NOMO-1 treated with DMSO at 0.1 percent for 48 hours (cell line): ENCODE data around the gene POU5F1.
"Not testable (repeated sequence)": the region's sequence is repeated elsewhere in the genome, so short reads cannot be mapped to it uniquely, and the experiment has no call there.

Experiments
- DNase-seq: peaks from one replicate; lab custom pipeline; 2025; ENCODE audit not compliant: unreplicated experiment; lab: John Stamatoyannopoulos, UW

The POU5F1 gene

GRCh38 chr6:31170600-31170881 lies at the start of gene POU5F1:
Gene POU5F1, minus strand, starts transcription at chr6:31170682. Its CDS starts 62 bp downstream, at chr6:31170620.
- DNase-seq, result no peak

DNA sequence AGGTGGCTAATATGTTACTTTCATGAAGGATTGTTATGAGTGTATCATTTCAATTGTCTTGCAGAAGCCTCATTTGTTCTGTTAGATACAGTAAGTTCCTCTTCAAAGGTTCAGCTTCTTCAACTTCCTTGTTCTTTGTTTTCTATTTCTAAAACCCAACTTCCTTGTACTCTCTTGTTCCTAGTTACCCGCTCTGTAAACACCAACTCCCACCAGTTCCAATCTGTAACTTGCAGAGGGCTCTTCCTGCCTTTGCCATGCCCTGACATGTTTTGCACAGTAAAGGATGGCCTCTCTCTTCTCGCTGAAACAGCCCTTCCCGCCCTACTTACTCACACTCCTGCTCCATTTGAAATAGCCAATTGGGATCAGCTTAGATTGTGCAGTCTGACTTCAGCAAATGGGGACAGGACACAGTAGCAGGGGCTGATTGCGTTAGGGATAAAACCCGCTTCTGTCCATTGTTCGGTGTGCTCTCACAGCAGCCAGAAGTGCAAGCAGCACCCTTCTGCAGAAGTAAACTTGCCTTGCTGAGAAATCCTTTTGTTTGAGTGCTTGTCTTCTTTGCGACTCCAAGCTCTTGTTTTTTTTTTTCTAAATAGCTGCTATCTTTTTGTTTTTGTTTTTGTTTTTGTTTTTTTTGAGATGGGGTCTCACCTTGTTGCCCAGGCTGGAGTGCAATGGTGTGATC lies 45.9 kb upstream of the POU5F1 start:
- peak; percentile 84 for DNase-seq

- peak; percentile 31 for DNase-seq
These were observed 44.7 kb upstream of the POU5F1 start for GRCh38 chr6:31215216-31215615.

GRCh38 chr6:31214516-31214915 lies 44.0 kb upstream of the POU5F1 start:
- no peak for DNase-seq

DNA sequence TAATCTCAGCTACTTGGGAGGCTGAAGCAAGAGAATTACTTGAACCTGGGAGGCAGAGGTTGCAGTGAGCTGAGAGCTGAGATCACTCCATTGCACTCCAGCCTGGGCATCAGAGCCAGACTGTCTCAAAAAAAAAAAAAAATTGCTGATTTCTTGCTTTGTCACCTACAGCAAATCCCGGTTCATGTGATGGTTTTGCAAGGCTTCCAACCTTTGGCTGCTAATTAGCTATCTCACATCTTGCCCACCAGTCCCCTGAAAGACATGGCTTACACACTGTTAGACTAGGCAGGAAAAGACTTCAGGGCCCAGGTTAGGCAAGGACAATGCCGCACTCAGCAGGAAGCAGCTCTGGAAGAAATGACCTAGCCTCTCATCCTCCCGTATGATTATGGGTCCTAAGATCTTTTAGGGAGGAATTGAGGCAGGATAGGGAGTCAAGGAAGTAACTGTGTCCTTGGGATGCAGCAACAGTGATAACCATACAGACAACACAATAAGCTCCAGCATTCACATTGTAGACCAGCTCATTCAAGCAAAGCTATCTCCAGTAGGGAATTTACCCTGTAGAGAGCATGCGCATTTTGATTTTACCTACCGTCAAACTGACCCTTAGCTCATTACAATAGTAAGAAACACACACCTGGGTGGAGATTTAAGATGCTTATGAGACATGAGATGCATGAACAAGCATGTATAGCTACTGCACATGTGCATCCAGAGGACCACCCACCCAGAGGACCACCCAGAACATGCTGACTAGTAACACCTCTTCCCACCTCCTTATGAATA lies 40.5 kb upstream of the POU5F1 start:
- no peak for DNase-seq

- no peak for DNase-seq
These were observed 39.6 kb upstream of the POU5F1 start for GRCh38 chr6:31210123-31210522.

- DNase-seq, result no peak
These were observed 38.7 kb upstream of the POU5F1 start for GRCh38 chr6:31209137-31209536.

DNA sequence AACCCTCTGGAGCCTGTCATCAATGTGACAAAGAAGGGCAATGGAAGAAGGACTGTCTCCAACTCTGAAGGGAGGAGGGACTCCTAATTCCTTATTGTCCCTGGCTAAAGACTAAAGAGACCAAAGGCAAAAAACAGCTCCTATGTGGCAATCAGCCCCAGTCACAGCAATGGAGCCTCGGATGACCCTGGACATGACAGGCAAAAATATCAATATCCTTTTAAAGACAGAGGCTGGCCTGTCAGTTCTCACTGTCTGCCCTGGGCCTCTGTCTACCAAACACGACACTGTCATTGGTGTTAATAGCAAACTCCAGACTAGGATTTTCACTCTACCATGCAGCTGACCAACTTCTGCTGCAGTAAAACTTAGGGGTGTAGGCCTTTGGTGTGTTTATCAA lies 38.0 kb upstream of the POU5F1 start:
- no peak for DNase-seq

DNA sequence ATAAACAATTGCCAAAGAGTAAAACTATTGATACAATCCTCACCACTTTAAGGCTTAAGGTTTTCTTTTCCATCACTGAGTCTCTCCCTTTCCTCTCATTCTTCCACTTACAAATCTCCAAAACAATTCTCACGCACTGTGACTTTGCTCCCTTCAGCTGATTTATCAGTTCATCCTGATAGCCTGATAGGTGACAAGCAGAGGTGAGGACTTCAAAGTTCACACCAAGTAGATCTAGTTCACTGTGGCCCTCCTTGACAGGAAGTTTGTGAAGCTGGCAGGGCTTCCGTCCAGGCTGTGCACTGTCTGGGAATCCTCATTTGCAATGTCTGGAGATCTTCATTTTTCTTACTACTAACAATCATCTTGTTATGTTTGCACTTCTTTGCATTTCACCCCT lies 35.2 kb upstream of the POU5F1 start:
- DNase-seq, result no peak

DNA sequence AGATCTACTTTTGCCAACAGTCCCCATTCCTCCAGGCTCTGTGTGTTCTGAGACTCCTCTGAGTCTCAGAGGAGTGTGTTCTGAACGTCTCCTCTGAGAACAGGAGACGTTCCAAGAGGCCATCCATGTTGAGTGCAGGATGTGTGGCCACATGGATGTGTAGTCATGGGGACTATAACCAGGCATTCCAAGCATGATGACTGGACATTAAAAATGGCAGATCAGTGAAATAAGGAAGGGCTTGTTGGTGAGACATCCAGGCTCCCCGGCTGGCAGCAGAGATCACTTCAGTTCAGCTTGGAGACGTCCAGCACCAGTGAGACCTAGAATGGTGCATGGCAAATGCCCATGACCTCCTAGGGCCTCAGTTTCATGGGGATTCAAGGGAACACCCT lies 34.3 kb upstream of the POU5F1 start:
- DNase-seq, result no peak

DNA sequence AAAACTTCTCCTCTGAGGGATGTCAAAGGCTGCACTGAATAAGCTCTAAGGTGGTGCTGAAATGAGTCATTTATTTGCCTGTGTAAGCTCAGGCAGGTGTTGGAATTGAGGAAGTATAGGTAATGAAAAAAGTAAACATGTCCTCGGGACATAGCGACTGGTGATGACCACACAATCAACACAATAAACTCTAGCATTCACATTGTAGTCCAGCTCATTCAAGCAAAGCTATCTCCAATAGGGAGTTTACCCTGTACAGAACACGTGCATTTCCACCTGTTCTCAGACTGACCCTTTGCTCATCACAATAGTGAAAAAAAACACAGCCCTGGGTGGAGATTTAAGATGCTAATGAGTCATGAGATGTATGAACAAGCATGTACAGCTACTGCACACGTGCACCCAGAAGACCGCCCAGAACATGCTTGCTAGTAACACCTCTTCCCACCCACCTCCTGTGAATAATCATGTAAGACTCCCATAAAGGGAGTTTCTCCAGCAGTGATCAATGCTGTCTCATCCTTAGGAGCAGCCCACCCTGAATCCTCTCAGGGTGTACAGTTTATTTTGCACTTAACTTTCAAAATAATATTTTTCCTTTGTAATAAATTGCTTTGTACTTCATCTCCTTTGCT lies 33.0 kb upstream of the POU5F1 start:
- DNase-seq, result no peak

- no peak for DNase-seq
These were observed 32.0 kb upstream of the POU5F1 start for GRCh38 chr6:31202259-31203166.

DNA sequence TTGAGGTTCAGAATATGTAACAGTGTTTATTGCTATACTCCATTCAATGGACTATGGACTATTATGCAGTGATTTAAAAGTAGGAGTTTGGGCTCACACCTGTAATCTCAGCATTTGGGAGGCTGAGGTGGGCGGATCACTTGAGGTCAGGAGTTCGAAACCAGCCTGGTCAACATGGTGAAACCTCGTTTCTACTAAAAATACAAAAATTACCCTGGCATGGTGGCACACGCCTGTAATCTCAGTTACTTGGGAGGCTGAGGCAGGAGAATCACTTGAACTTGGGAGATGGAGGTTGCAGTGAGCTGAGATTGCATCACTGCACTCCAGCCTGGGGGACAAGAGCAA lies 28.6 kb upstream of the POU5F1 start:
- DNase-seq, result not testable (repeated sequence)

DNA sequence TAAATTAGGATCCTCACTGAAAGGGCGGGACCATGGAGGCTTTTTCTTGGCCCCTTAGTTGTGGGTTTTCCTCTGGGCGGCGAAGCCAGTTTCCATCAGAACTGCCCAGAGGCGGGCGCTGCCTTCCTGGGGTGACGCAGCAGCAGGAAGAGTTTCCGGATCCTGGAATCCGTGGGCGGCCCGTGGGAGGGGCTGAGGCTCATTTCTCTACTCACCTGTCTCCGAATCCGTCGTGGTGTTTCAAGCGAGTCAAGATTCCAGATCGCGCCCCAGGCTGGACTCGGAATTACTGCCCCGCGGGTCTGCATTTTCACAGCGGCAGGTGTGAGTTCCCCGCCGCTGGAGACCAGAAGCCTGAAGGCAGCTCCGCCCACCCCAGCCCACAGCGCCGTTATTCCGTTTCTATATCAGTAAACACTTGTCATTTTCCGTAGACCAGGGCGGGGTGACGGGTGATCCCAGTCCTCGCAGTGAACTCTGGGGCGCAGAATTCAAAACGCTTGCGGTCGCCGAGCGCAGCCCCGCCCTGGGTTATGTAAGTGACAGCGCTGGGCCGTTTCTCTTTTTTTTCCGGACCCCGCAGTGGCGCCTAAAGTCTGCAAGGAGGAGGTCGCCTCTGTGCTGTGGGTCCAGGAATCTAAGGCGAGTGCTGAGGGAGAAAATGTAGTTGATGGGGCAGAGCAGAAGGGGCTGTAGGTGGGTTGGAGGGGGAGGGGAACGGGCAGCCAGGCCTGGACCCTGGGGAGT lies 27.2 kb upstream of the POU5F1 start:
- DNase-seq, result peak; percentile 93

- not testable (repeated sequence) for DNase-seq
These were observed 26.0 kb upstream of the POU5F1 start for GRCh38 chr6:31196251-31197022.

DNA sequence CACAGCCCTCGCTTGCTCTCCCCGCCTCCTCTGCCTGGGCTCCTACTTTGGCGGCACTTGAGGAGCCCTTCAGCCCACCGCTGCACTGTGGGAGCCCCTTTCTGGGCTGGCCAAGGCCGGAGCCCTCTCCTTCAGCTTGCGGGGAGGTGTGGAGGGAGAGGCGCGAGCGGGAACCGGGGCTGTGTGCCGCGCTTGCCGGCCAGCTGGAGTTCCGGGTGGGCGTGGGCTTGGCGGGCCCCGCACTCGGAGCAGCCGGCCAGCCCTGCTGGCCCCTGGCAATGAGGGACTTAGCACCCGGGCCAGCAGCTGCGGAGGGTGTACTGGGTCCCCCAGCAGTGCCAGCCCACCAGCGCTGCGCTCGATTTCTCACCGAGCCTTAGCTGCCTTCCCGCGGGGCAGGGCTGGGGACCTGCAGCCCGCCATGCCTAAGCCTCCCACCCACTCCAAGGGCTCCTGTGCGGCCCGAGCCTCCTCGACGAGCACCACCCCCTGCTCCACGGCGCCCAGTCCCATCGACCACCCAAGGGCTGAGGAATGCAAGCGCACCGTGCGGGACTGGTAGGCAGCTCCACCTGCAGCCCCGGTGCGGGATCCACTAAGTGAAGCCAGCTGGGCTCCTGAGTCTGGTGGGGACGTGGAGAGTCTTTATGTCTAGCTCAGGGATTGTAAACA lies 25.0 kb upstream of the POU5F1 start:
- DNase-seq, result not testable (repeated sequence)

DNA sequence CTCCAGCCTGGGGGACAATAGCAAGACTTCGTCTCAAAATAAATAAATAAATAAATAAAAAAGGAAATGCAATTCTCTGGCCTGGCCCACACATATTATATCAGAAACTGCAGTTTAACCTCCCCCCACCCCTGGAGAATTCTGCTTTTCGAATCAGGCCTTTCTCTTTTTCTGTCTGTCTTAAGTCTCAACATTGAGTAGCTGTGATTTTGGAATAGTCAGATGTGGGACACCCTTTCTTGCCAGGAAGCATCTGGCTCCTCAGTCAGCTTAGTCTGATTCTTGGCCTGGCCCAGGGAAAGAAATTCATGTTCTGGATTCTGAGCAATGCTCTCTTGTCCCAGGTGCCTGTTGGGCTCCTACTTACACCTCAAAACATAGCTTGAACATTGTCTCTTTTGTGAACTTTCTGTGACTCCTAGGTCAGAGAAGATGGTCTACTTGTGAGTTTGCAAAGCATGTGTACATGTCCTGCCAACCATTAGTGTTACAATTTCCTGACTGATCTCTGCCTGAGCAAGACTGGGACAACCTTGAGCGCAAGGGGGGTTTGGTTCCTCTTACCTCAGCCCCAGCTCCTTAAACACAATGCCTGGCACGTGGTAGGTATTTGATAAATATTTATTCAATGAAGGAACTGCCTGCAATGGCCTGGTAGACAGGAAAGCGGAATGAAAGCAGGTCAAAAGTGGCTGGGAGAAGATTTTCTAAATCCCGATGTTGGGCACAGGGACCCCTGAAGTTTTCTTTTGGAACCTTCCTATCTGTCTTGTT lies 23.8 kb upstream of the POU5F1 start:
- no peak for DNase-seq

DNA sequence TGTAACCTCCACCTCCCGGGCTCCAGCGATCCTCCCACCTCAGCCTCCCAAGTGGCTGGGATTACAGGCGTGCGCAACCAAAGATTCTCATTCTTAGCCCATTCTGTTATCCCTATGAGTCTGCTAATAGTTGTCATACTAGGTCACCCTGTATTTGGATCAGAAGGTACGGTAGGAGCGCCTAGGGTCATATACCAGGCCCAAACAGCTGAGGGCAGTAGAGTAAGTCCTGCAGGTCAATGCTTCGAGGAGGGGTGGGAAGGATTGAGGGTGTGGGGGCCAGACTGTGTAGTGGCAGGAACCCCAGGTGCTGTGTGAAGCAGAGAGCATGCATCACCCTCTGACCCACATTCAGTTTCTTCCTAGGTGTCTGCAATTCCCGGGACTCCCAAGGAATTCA lies 22.7 kb upstream of the POU5F1 start:
- no peak for DNase-seq
